ENCODE data around the gene TNFAIP1. TPM values are rescaled to one million over a fixed set of nuclear protein-coding genes. Genes with fewer than 3 reads are reported as not detected.
A peak's percentile ranks its signal among the peaks of the same experiment; 100 is the strongest.

TNFAIP1 gene
- total RNA-seq, 1 experiment from 2014 or later: 21.3 TPM

GRCh38 chr17:28372203-28372944, 36.8 kb downstream of the TNFAIP1 start (continued):
- TF ChIP-seq GRHL2 (CRISPR knock-in tag; IDR thresholded peaks at IDR 0.05; ENCODE audit: insufficient replicate concordance, severe bottlenecking) (no peak), FOXP4 (CRISPR knock-in tag; IDR thresholded peaks at IDR 0.05) (0 out of 2 replicates have a peak, but pooled peaks have one; percentile 47), FOXK1 (CRISPR knock-in tag; IDR thresholded peaks at IDR 0.05) (no peak), ZNF532 (CRISPR knock-in tag; IDR thresholded peaks at IDR 0.05; ENCODE audit: borderline replicate concordance) (no peak), PRDM15 (CRISPR knock-in tag; IDR thresholded peaks at IDR 0.05) (peak; percentile 40; the same call in 1 of the 2 replicates), ESRRA (CRISPR knock-in tag; IDR thresholded peaks at IDR 0.05; ENCODE audit: borderline replicate concordance) (0 out of 2 replicates have a peak, but pooled peaks have one; percentile 31), IRF2 (CRISPR knock-in tag; IDR thresholded peaks at IDR 0.05; ENCODE audit: borderline replicate concordance, low read depth) (no peak)
- TF ChIP-seq, protein P1, sequence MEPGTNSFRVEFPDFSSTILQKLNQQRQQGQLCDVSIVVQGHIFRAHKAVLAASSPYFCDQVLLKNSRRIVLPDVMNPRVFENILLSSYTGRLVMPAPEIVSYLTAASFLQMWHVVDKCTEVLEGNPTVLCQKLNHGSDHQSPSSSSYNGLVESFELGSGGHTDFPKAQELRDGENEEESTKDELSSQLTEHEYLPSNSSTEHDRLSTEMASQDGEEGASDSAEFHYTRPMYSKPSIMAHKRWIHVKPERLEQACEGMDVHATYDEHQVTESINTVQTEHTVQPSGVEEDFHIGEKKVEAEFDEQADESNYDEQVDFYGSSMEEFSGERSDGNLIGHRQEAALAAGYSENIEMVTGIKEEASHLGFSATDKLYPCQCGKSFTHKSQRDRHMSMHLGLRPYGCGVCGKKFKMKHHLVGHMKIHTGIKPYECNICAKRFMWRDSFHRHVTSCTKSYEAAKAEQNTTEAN (CRISPR knock-in tag; IDR thresholded peaks at IDR 0.05): no peak

DNA sequence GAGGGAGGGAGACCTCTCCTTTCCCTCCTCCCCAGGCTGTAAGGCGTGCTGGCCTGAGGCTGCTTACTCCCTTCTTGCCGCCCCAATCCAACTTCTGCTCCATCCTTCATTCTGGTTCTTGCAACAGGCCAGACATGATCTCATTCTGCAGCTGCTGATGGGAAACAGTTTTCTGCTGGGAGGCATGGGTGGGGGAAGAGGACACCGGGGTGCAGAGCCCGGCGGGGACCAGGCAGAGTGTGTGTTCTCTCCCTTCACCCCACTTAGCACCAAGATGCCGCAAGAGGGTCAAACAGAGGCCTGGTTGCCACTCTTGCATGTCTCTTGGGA, 37.3 kb downstream of the TNFAIP1 start:
- Mint-ChIP-seq H3K4me1 (peaks cover 21% of the 10 kb centered on the region), H3K4me3 (peak overlapping the region; percentile 58), H3K27me3 (ENCODE audit: low read depth) (peaks cover 46% of the 10 kb centered on the region), H3K9me3 (no peaks in the 10 kb centered on the region), H3K27ac (no peak overlapping the region), H3K36me3 (no peaks in the 10 kb centered on the region)
- CTCF ChIA-PET: interaction anchor here (1.0 to 1.1 kb wide), 2 partner anchors 44 to 51 kb away, joined by 3 to 4 read pairs; no protein-coding TSS in a partner anchor
- POLR2A ChIA-PET: interaction anchor here (1.4 kb wide), 1 partner anchor 37 kb away, joined by 3 read pairs; the partner anchor contains the start of genes IFT20 and TNFAIP1
- DNase-seq (ENCODE audit: low spot score) (no peak), ATAC-seq (no peak)
- TF ChIP-seq EMX1 (CRISPR knock-in tag; IDR thresholded peaks at IDR 0.05) (no peak), FOXP4 (CRISPR knock-in tag; IDR thresholded peaks at IDR 0.05) (no peak), FOXP1 (CRISPR knock-in tag; IDR thresholded peaks at IDR 0.05; ENCODE audit: borderline replicate concordance) (no peak), JUN (CRISPR knock-in tag; IDR thresholded peaks at IDR 0.05) (no peak)
- TF ChIP-seq, protein P2, sequence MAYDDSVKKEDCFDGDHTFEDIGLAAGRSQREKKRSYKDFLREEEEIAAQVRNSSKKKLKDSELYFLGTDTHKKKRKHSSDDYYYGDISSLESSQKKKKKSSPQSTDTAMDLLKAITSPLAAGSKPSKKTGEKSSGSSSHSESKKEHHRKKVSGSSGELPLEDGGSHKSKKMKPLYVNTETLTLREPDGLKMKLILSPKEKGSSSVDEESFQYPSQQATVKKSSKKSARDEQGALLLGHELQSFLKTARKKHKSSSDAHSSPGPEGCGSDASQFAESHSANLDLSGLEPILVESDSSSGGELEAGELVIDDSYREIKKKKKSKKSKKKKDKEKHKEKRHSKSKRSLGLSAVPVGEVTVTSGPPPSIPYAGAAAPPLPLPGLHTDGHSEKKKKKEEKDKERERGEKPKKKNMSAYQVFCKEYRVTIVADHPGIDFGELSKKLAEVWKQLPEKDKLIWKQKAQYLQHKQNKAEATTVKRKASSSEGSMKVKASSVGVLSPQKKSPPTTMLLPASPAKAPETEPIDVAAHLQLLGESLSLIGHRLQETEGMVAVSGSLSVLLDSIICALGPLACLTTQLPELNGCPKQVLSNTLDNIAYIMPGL (CRISPR knock-in tag; IDR thresholded peaks at IDR 0.05): no peak
- TF ChIP-seq, protein P3, sequence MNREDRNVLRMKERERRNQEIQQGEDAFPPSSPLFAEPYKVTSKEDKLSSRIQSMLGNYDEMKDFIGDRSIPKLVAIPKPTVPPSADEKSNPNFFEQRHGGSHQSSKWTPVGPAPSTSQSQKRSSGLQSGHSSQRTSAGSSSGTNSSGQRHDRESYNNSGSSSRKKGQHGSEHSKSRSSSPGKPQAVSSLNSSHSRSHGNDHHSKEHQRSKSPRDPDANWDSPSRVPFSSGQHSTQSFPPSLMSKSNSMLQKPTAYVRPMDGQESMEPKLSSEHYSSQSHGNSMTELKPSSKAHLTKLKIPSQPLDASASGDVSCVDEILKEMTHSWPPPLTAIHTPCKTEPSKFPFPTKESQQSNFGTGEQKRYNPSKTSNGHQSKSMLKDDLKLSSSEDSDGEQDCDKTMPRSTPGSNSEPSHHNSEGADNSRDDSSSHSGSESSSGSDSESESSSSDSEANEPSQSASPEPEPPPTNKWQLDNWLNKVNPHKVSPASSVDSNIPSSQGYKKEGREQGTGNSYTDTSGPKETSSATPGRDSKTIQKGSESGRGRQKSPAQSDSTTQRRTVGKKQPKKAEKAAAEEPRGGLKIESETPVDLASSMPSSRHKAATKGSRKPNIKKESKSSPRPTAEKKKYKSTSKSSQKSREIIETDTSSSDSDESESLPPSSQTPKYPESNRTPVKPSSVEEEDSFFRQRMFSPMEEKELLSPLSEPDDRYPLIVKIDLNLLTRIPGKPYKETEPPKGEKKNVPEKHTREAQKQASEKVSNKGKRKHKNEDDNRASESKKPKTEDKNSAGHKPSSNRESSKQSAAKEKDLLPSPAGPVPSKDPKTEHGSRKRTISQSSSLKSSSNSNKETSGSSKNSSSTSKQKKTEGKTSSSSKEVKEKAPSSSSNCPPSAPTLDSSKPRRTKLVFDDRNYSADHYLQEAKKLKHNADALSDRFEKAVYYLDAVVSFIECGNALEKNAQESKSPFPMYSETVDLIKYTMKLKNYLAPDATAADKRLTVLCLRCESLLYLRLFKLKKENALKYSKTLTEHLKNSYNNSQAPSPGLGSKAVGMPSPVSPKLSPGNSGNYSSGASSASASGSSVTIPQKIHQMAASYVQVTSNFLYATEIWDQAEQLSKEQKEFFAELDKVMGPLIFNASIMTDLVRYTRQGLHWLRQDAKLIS (CRISPR knock-in tag; IDR thresholded peaks at IDR 0.05; ENCODE audit: borderline replicate concordance): no peak

Measured in WTC11 (cell line).